ENCODE data around the gene INAFM2. TPM values are rescaled to one million over a fixed set of nuclear protein-coding genes. Genes with fewer than 3 reads are reported as not detected.

The INAFM2 gene
- total and polyA plus RNA-seq, 10 of the 15 experiments (the other 5 are each of a cell fraction or from before 2014, with no cell fraction given): 0.75 to 8.1 (median 3.9) TPM

GRCh38 chr15:40302288-40302886, 21.1 kb upstream of the INAFM2 start:
- Histone ChIP-seq H3K27me3 (replicated peaks in 1 of 2; ENCODE audit: control insufficient read depth in 2 of 2, insufficient read depth in 2 of 2, low read length in 1 of 2) (no peaks in the 10 kb centered on the region), H3K79me2 (ENCODE audit: control insufficient read depth, insufficient read depth, low read length) (no peaks in the 10 kb centered on the region), H3K4me3 (no peak overlapping the region), H3K9ac (ENCODE audit: control insufficient read depth, insufficient read depth, low read length) (no peak overlapping the region), H3K36me3 (ENCODE audit: control insufficient read depth in 2 of 2, insufficient read depth in 2 of 2, low read length in 1 of 2) (no peaks in the 10 kb centered on the region), H3K9me3 (replicated peaks; ENCODE audit: control insufficient read depth, insufficient read depth, low read length) (no peaks in the 10 kb centered on the region; the same call in 2 of the 3 replicates), H3K4me2 (ENCODE audit: control insufficient read depth, insufficient read depth) (no peak overlapping the region), H3K4me1 (ENCODE audit: control insufficient read depth, insufficient read depth, low read length) (no peaks in the 10 kb centered on the region), H2AFZ (ENCODE audit: control insufficient read depth, low read depth, low read length) (no peak overlapping the region), H4K20me1 (ENCODE audit: control insufficient read depth, insufficient read depth) (no peaks in the 10 kb centered on the region), H3K27ac (ENCODE audit: control insufficient read depth, insufficient read depth) (no peak overlapping the region)
- POLR2A ChIA-PET: no interaction called here
- no peak for DNase-seq (ENCODE audit: low read depth, low spot score)
- RAD21 ChIA-PET (ENCODE audit: unreplicated experiment): no interaction called here
- in situ Hi-C loops (cut with MboI): no loop called here
- WGBS (ENCODE audit: insufficient coverage, insufficient replicate concordance, low lambda C conversion rate, missing lambda C conversion rate): 57% methylated on average over 19 of the region's 19 CpGs
- CTCF ChIA-PET: interaction anchor here (1.5 kb wide), 1 partner anchor 35 kb away, joined by 4 read pairs; no protein-coding TSS in a partner anchor
- ATAC-seq: no peak
- intact Hi-C loops (cut with micrococcal nuclease; ENCODE audit: unreplicated experiment): no loop called here
- FAIRE-seq: no peak
- no TSS peak for BruUV-seq (replicated peaks)
- SMC1A ChIA-PET (ENCODE audit: uncharacterized antibody, unreplicated experiment): no interaction called here
- no peak for TF ChIP-seq MLLT1 (IDR thresholded peaks at IDR 0.05)
- TF ChIP-seq IRF4 (IDR thresholded peaks at IDR 0.05; ENCODE audit: low read depth, low read length): no peak
- no peak for TF ChIP-seq POU2F2 (IDR thresholded peaks at IDR 0.05; ENCODE audit: borderline replicate concordance, low read depth, low read length)
- no peak for TF ChIP-seq PKNOX1 (IDR thresholded peaks at IDR 0.05)
- no peak for TF ChIP-seq NR2F1 (conservative IDR thresholded peaks at IDR 0.05)
- no peak for TF ChIP-seq CBFB (IDR thresholded peaks at IDR 0.05; ENCODE audit: low read depth)
- no peak for TF ChIP-seq MYB (IDR thresholded peaks at IDR 0.05; ENCODE audit: borderline replicate concordance, low read depth, low read length)
- TF ChIP-seq MEF2A (IDR thresholded peaks at IDR 0.05; ENCODE audit: insufficient read depth, low read depth, low read length): no peak
- no peak for TF ChIP-seq REST (IDR thresholded peaks at IDR 0.05; ENCODE audit: low read depth, low read length)
- TF ChIP-seq HDAC6 (IDR thresholded peaks at IDR 0.05; ENCODE audit: unreplicated experiment): no peak
- TF ChIP-seq YY1 (IDR thresholded peaks at IDR 0.05; ENCODE audit: low read depth, low read length): no peak
- no peak for TF ChIP-seq EED (IDR thresholded peaks at IDR 0.05; ENCODE audit: low read depth)
- no peak for TF ChIP-seq USF2 (IDR thresholded peaks at IDR 0.05; ENCODE audit: borderline replicate concordance, low read depth, low read length)
- TF ChIP-seq KDM1A (IDR thresholded peaks at IDR 0.05; ENCODE audit: borderline replicate concordance): no peak
- no peak for TF ChIP-seq SIX5 (IDR thresholded peaks at IDR 0.05; ENCODE audit: low read depth, low read length, severe bottlenecking)
- no peak for TF ChIP-seq BCL3 (IDR thresholded peaks at IDR 0.05; ENCODE audit: borderline replicate concordance, insufficient read depth, low read depth, low read length, poor library complexity, severe bottlenecking)
- TF ChIP-seq SMAD5 (IDR thresholded peaks at IDR 0.05; ENCODE audit: low read depth): no peak
